CD14-positive monocyte (primary cell): ENCODE results near the gene OLFM1. TPM values are rescaled to one million over a fixed set of nuclear protein-coding genes. Genes with fewer than 3 reads are reported as not detected.

Source experiments
- DNase-seq, 3 donors: peaks; one replicate each; pipeline ENCODE4 v3.0.0-alpha.2; 2011 to 2022
- H2AFZ ChIP-seq: 2 replicates; pipeline ENCODE4 v1.6.0; 2012; ENCODE audit warnings: mild to moderate bottlenecking, low read depth, low read length, inconsistent platforms; ENCODE audit not compliant: insufficient read depth, poor library complexity, severe bottlenecking
- H3K27ac ChIP-seq, 2 donors: 1 replicate in 1 of 2; 2 replicates in 1 of 2; pipeline ENCODE4 v1.5.1; 2012 to 2013; ENCODE audit warnings: low read length in 2 of 2, control low read depth in 1 of 2, inconsistent platforms in 1 of 2, low read depth in 1 of 2, mild to moderate bottlenecking in 1 of 2
- H3K27me3 ChIP-seq, 2 donors: one replicate each; pipeline versions ENCODE4 v1.6.0 to v1.6.1; 2011 to 2013; ENCODE audit warnings: low read length in 2 of 2; ENCODE audit not compliant: control insufficient read depth in 2 of 2, insufficient read depth in 2 of 2
- H3K36me3 ChIP-seq, 2 donors: replicated peaks in 1 of 2; 1 replicate in 1 of 2; 2 replicates in 1 of 2; pipeline versions ENCODE4 v1.5.1 to v1.6.1; 2012 to 2013; ENCODE audit warnings: low read length in 2 of 2, control low read depth in 1 of 2, inconsistent platforms in 1 of 2, mild to moderate bottlenecking in 1 of 2; ENCODE audit not compliant: insufficient read depth in 2 of 2, control insufficient read depth in 1 of 2
- H3K4me1 ChIP-seq, 2 donors: 1 replicate in 1 of 2; 2 replicates in 1 of 2; pipeline versions ENCODE4 v1.5.1 to v1.6.1; 2012 to 2013; ENCODE audit warnings: low read length in 2 of 2, control low read depth in 1 of 2, inconsistent platforms in 1 of 2, mild to moderate bottlenecking in 1 of 2, moderate library complexity in 1 of 2; ENCODE audit not compliant: insufficient read depth in 2 of 2, control insufficient read depth in 1 of 2
- H3K4me2 ChIP-seq: replicated peaks from 2 replicates; pipeline ENCODE3; 2012; ENCODE audit warnings: low read length, moderate library complexity, mild to moderate bottlenecking; ENCODE audit not compliant: poor library complexity, severe bottlenecking; ENCODE audit errors: extremely low read depth
- H3K4me3 ChIP-seq, 3 experiments: fragments of 200-600 bp in 1 of 3; sonication (generic) in 1 of 3; replicated peaks in 1 of 3; 1 replicate in 2 of 3; 2 replicates in 1 of 3; pipeline ENCODE4 v1.5.1; 2011 to 2013; ENCODE audit warnings: low read length in 3 of 3, mild to moderate bottlenecking in 3 of 3, control low read depth in 2 of 3, low read depth in 2 of 3, inconsistent platforms in 1 of 3, moderate library complexity in 1 of 3
- H3K79me2 ChIP-seq: 2 replicates; pipeline ENCODE4 v1.6.0; 2012; ENCODE audit warnings: mild to moderate bottlenecking, control low read depth, inconsistent platforms, low read length, moderate library complexity; ENCODE audit not compliant: insufficient read depth
- H3K9ac ChIP-seq: 2 replicates; pipeline ENCODE4 v1.6.0; 2017; ENCODE audit warnings: low read length, mild to moderate bottlenecking; ENCODE audit not compliant: insufficient read depth, poor library complexity, severe bottlenecking
- H3K9me3 ChIP-seq, 2 donors: replicated peaks in 1 of 2; 1 replicate in 1 of 2; 2 replicates in 1 of 2; pipeline versions ENCODE4 v1.5.1 to v1.6.1; 2012 to 2013; ENCODE audit warnings: low read length in 2 of 2, control low read depth in 1 of 2; ENCODE audit not compliant: control insufficient read depth in 1 of 2, insufficient read depth in 1 of 2
- H4K20me1 ChIP-seq: 2 replicates; pipeline ENCODE4 v1.6.0; 2012; ENCODE audit warnings: mild to moderate bottlenecking, low read length, control low read depth, moderate library complexity; ENCODE audit not compliant: insufficient read depth
- H3K27ac Mint-ChIP-seq, 7 donors: one replicate each; pipeline ENCODE4 v1.8.0; 2020; ENCODE audit warnings: mild to moderate bottlenecking in 7 of 7, mixed read lengths in 7 of 7, moderate library complexity in 6 of 7, inconsistent platforms in 2 of 7
- H3K27me3 Mint-ChIP-seq, 3 donors: one replicate each; pipeline ENCODE4 v1.8.0; 2021 to 2022; ENCODE audit warnings: low read depth in 3 of 3, mild to moderate bottlenecking in 3 of 3, mixed read lengths in 3 of 3, moderate library complexity in 3 of 3, inconsistent platforms in 1 of 3
- H3K36me3 Mint-ChIP-seq, 2 donors: one replicate each; pipeline ENCODE4 v1.8.0; 2020; ENCODE audit warnings: mixed read lengths in 2 of 2, inconsistent platforms in 1 of 2, mild to moderate bottlenecking in 1 of 2
- H3K4me1 Mint-ChIP-seq: one replicate; pipeline ENCODE4 v1.8.0; 2020; ENCODE audit warnings: mild to moderate bottlenecking, mixed read lengths
- H3K4me3 Mint-ChIP-seq, 2 donors: one replicate each; pipeline ENCODE4 v1.8.0; 2020; ENCODE audit warnings: mild to moderate bottlenecking in 2 of 2, mixed read lengths in 2 of 2, moderate library complexity in 1 of 2
- H3K9me3 Mint-ChIP-seq, 7 donors: one replicate each; pipeline ENCODE4 v1.8.0; 2020 to 2022; ENCODE audit warnings: mixed read lengths in 7 of 7, mild to moderate bottlenecking in 6 of 7, moderate library complexity in 6 of 7, inconsistent platforms in 2 of 7
- CTCF ChIP-seq: fragments of 200-600 bp; IDR thresholded peaks from one replicate; pipeline ENCODE4 v1.8.0; 2022; ENCODE audit warnings: antibody characterized with exemption, mild to moderate bottlenecking
- WGBS: methylation state at CpG from one replicate; pipeline ENCODE4 v1.1.5; 2013; ENCODE audit warnings: missing lambda C conversion rate; ENCODE audit not compliant: insufficient coverage; 5-methylcytosine and 5-hydroxymethylcytosine counted together
- intact Hi-C, 2 donors: fragments of 100-400 bp; cut with micrococcal nuclease; formaldehyde crosslinking; loops; one replicate each; pipeline versions ENCODE4 v1.15.0 to v1.15.1; 2023
- polyA plus RNA-seq, 3 donors: library from polyadenylated mRNA; depleted of rRNA in 1 of 3; unstranded in 2 of 3; stranded (reverse) in 1 of 3; fragments of 300-500 nt in 2 of 3; fragments of >200 nt in 1 of 3; fragmentation: Illumina TruSeq in 2 of 3; gene quantifications; 1 replicate in 2 of 3; 2 replicates in 1 of 3; pipeline ENCODE4 v1.2.3, GENCODE V29; 2012 to 2021

OLFM1 gene
- polyA plus RNA-seq, 3 donors, result 7.6 to 10.9 (median 9.4) TPM

- H3K9ac ChIP-seq, result no peak overlapping the region
- no peak overlapping the region for H2AFZ ChIP-seq
- DNase-seq, result no peak
- 41% methylated on average over 14 of the region's 15 CpGs for WGBS
- no peaks in the 10 kb centered on the region for H3K79me2 ChIP-seq
- intact Hi-C loops, result no loop called here
- peaks cover 30 to 56% (median 41%) of the 10 kb centered on the region in 3 donors for H3K27me3 Mint-ChIP-seq
- no peaks in the 10 kb centered on the region for H3K9me3 ChIP-seq
- H3K27ac ChIP-seq, result no peak overlapping the region
- peaks cover 0 to 25% of the 10 kb centered on the region in 2 donors for H3K27me3 ChIP-seq
- no peak for TF ChIP-seq CTCF
- no peak overlapping the region for H3K4me3 ChIP-seq
- no peaks in the 10 kb centered on the region for H3K4me1 Mint-ChIP-seq
- peak overlapping the region in 1 of 2 donors; percentile 59 for H3K4me3 Mint-ChIP-seq
- H3K36me3 ChIP-seq, result no peaks in the 10 kb centered on the region
- no peaks in the 10 kb centered on the region for H4K20me1 ChIP-seq
- no peaks in the 10 kb centered on the region for H3K4me1 ChIP-seq
- peaks cover 0 to 5% (median 0%) of the 10 kb centered on the region in 7 donors for H3K9me3 Mint-ChIP-seq
- no peak overlapping the region for H3K4me2 ChIP-seq
- H3K36me3 Mint-ChIP-seq, result no peaks in the 10 kb centered on the region
- no peak overlapping the region for H3K27ac Mint-ChIP-seq
These were observed 21.5 kb downstream of the OLFM1 start for GRCh38 chr9:135108831-135109510.

GRCh38 chr9:135109650-135110049, 22.2 kb downstream of the OLFM1 start:
- H3K4me3 Mint-ChIP-seq, result peak overlapping the region in 1 of 2 donors; percentile 39
- no peak for TF ChIP-seq CTCF
- peaks cover 30 to 54% (median 41%) of the 10 kb centered on the region in 3 donors for H3K27me3 Mint-ChIP-seq
- intact Hi-C loops, result no loop called here
- DNase-seq, result no peak
- Histone ChIP-seq H3K4me3 (no peak overlapping the region), H4K20me1 (no peaks in the 10 kb centered on the region), H3K9me3 (no peaks in the 10 kb centered on the region), H3K27ac (no peak overlapping the region), H3K4me2 (no peak overlapping the region), H3K36me3 (no peaks in the 10 kb centered on the region), H3K4me1 (no peaks in the 10 kb centered on the region), H3K27me3 (peaks cover 0 to 25% of the 10 kb centered on the region in 2 donors), H3K79me2 (no peaks in the 10 kb centered on the region), H2AFZ (no peak overlapping the region), H3K9ac (no peak overlapping the region)
- H3K9me3 Mint-ChIP-seq, result peaks cover 0 to 5% (median 0%) of the 10 kb centered on the region in 7 donors
- no peaks in the 10 kb centered on the region for H3K36me3 Mint-ChIP-seq
- 76% methylated on average over 7 of the region's 8 CpGs for WGBS
- H3K27ac Mint-ChIP-seq, result peak overlapping the region in 1 of 7 donors; percentile 37
- H3K4me1 Mint-ChIP-seq, result no peaks in the 10 kb centered on the region
